B cell (primary cell): ENCODE results near the gene HGS. TPM values are rescaled to one million over a fixed set of nuclear protein-coding genes. Genes with fewer than 3 reads are reported as not detected.

ENCODE experiments used
- ATAC-seq: fragments of 200-7000 bp; cut with Tn5 transposase; one replicate; pipeline ENCODE4 v1.10.0; 2021; ENCODE audit warnings: low read depth, mild to moderate bottlenecking, moderate number of reproducible peaks, moderate library complexity
- CTCF ChIA-PET: fragments of 350-600 bp; sonication (Branson Sonifier 250); formaldehyde crosslinking; loops from one replicate; lab custom pipeline; 2021; ENCODE audit warnings: antibody characterized with exemption, inconsistent platforms; lab: Charles Lee
- POLR2A ChIA-PET: fragments of 350-600 bp; sonication (Branson Sonifier 250); formaldehyde crosslinking; loops from one replicate; lab custom pipeline; 2021; ENCODE audit warnings: antibody characterized with exemption; lab: Charles Lee
- DNase-seq: peaks from one replicate; pipeline ENCODE4 v3.0.0; 2013
- H2AFZ ChIP-seq: 2 replicates; pipeline ENCODE4 v1.6.1; 2012; ENCODE audit warnings: mild to moderate bottlenecking, low read depth, low read length; ENCODE audit not compliant: insufficient read depth, poor library complexity, severe bottlenecking
- H3K27ac ChIP-seq, 2 donors: 1 replicate in 1 of 2; 2 replicates in 1 of 2; pipeline ENCODE4 v1.5.1; 2012 to 2013; ENCODE audit warnings: low read length in 2 of 2, mild to moderate bottlenecking in 2 of 2, moderate library complexity in 1 of 2
- H3K27me3 ChIP-seq, 4 experiments: fragments of 200-600 bp in 1 of 4; sonication (generic) in 1 of 4; replicated peaks in 1 of 4; 1 replicate in 2 of 4; 2 replicates in 2 of 4; pipeline versions ENCODE4 v1.6.1 to v1.7.0; 2013 to 2016; ENCODE audit warnings: low read length in 3 of 4, mild to moderate bottlenecking in 2 of 4, mixed read lengths in 1 of 4, moderate library complexity in 1 of 4; ENCODE audit not compliant: insufficient read depth in 4 of 4, control insufficient read depth in 3 of 4; ENCODE audit errors: control extremely low read depth in 1 of 4
- H3K36me3 ChIP-seq, 2 experiments: replicated peaks in 1 of 2; 1 replicate in 1 of 2; 2 replicates in 1 of 2; pipeline versions ENCODE4 v1.6.1 to v1.7.1; 2013; ENCODE audit warnings: low read length in 1 of 2; ENCODE audit not compliant: insufficient read depth in 2 of 2, control insufficient read depth in 1 of 2; ENCODE audit errors: control extremely low read depth in 1 of 2, extremely low read depth in 1 of 2
- H3K4me1 ChIP-seq, 2 donors: fragments of 200-600 bp in 1 of 2; sonication (generic) in 1 of 2; 1 replicate in 1 of 2; 2 replicates in 1 of 2; pipeline versions ENCODE4 v1.5.1 to v1.6.1; 2013 to 2017; ENCODE audit warnings: low read length in 2 of 2; ENCODE audit not compliant: control insufficient read depth in 2 of 2, insufficient read depth in 2 of 2
- H3K4me2 ChIP-seq: replicated peaks from 2 replicates; pipeline ENCODE3; 2012; ENCODE audit warnings: mild to moderate bottlenecking, low read depth, low read length; ENCODE audit not compliant: poor library complexity, severe bottlenecking
- H3K4me3 ChIP-seq, 5 experiments: fragments of 200-600 bp in 1 of 5; sonication (generic) in 1 of 5; 1 replicate in 3 of 5; 2 replicates in 2 of 5; pipeline versions ENCODE4 v1.5.1 to v1.7.0; 2011 to 2016; ENCODE audit warnings: low read length in 4 of 5, mild to moderate bottlenecking in 4 of 5, low read depth in 2 of 5, control low read depth in 1 of 5, moderate library complexity in 1 of 5; ENCODE audit not compliant: insufficient read depth in 1 of 5; ENCODE audit errors: control extremely low read depth in 1 of 5, extremely low read depth in 1 of 5
- H3K79me2 ChIP-seq: fragments of 200-600 bp; sonication (generic); one replicate; pipeline ENCODE4 v1.6.0; 2016; ENCODE audit warnings: low read length; ENCODE audit not compliant: control insufficient read depth, insufficient read depth
- H3K9ac ChIP-seq: fragments of 200-600 bp; sonication (generic); 2 replicates; pipeline ENCODE4 v1.6.1; 2017; ENCODE audit warnings: mild to moderate bottlenecking, low read length, moderate library complexity
- H3K9me3 ChIP-seq, 3 donors: one replicate each; pipeline versions ENCODE4 v1.6.1 to v1.7.1; 2013; ENCODE audit warnings: low read length in 2 of 3; ENCODE audit not compliant: control insufficient read depth in 2 of 3, insufficient read depth in 1 of 3; ENCODE audit errors: control extremely low read depth in 1 of 3
- H4K20me1 ChIP-seq: 2 replicates; pipeline ENCODE4 v1.6.0; 2012; ENCODE audit warnings: mild to moderate bottlenecking, low read length; ENCODE audit not compliant: insufficient read depth, control insufficient read depth, poor library complexity, severe bottlenecking
- H3K27ac Mint-ChIP-seq: one replicate; pipeline ENCODE4 v1.8.0; 2021; ENCODE audit warnings: mixed read lengths
- H3K27me3 Mint-ChIP-seq: one replicate; pipeline ENCODE4 v1.8.0; 2021; ENCODE audit warnings: mixed read lengths
- H3K4me1 Mint-ChIP-seq: one replicate; pipeline ENCODE4 v1.8.0; 2021; ENCODE audit warnings: mixed read lengths
- H3K4me3 Mint-ChIP-seq: one replicate; pipeline ENCODE4 v1.8.0; 2021; ENCODE audit warnings: mixed read lengths
- H3K9me3 Mint-ChIP-seq: one replicate; pipeline ENCODE4 v1.8.0; 2022; ENCODE audit warnings: mixed read lengths; ENCODE audit not compliant: insufficient read depth
- EZH2 ChIP-seq: IDR thresholded peaks from 2 replicates; pipeline ENCODE4 v1.6.1; 2012; ENCODE audit warnings: borderline replicate concordance, low read depth, mild to moderate bottlenecking, moderate library complexity, low read length; ENCODE audit not compliant: insufficient read depth, poor library complexity, severe bottlenecking
- WGBS: methylation state at CpG from one replicate; pipeline ENCODE4 v1.1.5; 2013; ENCODE audit warnings: missing lambda C conversion rate; ENCODE audit not compliant: insufficient coverage; 5-methylcytosine and 5-hydroxymethylcytosine counted together
- intact Hi-C: fragments of 100-400 bp; cut with micrococcal nuclease; formaldehyde crosslinking; loops from one replicate; pipeline ENCODE4 v1.10.0; 2022
- polyA plus RNA-seq: library from polyadenylated mRNA; depleted of rRNA; stranded (reverse); fragments of >200 nt; gene quantifications from 2 replicates; pipeline ENCODE4 v1.2.3, GENCODE V29; 2012
- total RNA-seq, 2 donors: library from RNA; stranded (reverse); fragments of 120-200 nt in 1 of 2; gene quantifications; 1 replicate in 1 of 2; 2 replicates in 1 of 2; pipeline versions ENCODE4 v1.2.3 to v1.2.4, GENCODE V29; 2013 to 2022
- TF ChIP-seq, protein P1 (sequence below): fragments of 200-600 bp; IDR thresholded peaks from one replicate; pipeline ENCODE4 v1.8.0; 2022; ENCODE audit warnings: antibody characterized with exemption, mild to moderate bottlenecking

The HGS gene
- total and polyA plus RNA-seq, 2 donors (not counting 1 experiment from before 2014, with no cell fraction given) = 184 to 220 TPM

DNA sequence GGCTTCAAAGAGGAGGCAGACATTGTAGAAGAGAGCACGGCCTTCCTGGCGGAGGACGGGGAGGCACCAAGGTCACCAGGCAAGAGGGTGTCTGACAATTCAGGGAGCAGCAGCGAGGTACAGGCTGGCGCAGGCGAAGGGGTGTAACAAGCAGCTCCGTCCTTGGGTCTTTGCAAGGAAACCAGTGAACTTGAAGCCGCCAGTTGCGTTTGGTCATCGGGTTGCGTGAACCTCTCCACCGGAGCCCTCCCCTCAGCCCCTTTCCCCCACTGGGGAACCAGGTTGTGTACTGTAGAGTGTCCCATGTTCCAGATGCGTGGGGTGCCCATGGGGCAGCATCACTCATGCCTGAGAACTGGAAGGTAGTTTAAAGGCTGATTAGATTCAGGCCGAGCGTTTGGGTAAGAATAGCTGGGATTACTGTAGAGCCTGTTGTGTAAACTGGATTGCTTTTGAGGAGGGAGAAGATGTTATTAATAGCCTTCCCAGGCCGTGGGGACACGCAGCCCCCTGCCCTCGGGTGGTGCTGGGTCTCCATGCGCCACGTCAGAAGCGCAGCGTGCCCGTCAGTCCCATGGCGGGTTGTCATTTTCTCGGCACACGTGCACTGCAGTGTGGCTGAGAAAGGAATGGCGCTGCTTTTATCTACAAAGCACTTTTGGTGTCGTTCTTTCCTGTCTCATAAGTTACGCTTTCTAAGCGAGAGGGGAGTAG lies 21.9 kb downstream of the HGS start:
- no peak for TF ChIP-seq EZH2
- TF ChIP-seq, protein P1, sequence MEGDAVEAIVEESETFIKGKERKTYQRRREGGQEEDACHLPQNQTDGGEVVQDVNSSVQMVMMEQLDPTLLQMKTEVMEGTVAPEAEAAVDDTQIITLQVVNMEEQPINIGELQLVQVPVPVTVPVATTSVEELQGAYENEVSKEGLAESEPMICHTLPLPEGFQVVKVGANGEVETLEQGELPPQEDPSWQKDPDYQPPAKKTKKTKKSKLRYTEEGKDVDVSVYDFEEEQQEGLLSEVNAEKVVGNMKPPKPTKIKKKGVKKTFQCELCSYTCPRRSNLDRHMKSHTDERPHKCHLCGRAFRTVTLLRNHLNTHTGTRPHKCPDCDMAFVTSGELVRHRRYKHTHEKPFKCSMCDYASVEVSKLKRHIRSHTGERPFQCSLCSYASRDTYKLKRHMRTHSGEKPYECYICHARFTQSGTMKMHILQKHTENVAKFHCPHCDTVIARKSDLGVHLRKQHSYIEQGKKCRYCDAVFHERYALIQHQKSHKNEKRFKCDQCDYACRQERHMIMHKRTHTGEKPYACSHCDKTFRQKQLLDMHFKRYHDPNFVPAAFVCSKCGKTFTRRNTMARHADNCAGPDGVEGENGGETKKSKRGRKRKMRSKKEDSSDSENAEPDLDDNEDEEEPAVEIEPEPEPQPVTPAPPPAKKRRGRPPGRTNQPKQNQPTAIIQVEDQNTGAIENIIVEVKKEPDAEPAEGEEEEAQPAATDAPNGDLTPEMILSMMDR = no peak
- H3K36me3 ChIP-seq = peaks cover 0 to 21% of the 10 kb centered on the region in 2 experiments
- no peaks in the 10 kb centered on the region for H3K27me3 Mint-ChIP-seq

DNA sequence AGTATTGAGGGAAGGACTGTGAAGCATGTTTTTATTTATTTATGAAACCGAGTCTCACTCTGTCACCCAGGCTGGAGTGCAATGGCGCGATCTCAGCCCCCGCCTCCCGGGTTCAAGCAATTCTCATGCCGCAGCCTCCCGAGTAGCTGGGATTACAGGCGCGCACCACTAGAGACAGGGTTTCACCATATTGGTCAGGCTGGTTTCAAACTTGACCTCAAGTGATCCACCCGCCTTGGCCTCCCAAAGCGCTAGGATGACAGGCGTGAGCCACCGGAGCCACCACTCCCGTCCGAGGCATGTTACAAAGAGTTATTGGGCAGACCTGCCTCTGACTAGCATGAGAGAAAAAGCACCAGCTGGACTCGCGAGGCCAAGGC lies 22.4 kb downstream of the HGS start:
- intact Hi-C loops = no loop called here
- Mint-ChIP-seq H3K27me3 (no peaks in the 10 kb centered on the region), H3K4me1 (peaks cover 36% of the 10 kb centered on the region), H3K27ac (no peak overlapping the region), H3K9me3 (no peaks in the 10 kb centered on the region), H3K4me3 (no peak overlapping the region)
- no peak overlapping the region for H3K4me2 ChIP-seq
- H3K4me1 ChIP-seq = peaks cover 32 to 39% of the 10 kb centered on the region in 2 donors
- H3K27ac ChIP-seq = no peak overlapping the region
- ChIA-PET CTCF (no interaction called here), POLR2A (no interaction called here)
- H3K9ac ChIP-seq = no peak overlapping the region
- no peak for ATAC-seq
- peaks cover 0 to 16% of the 10 kb centered on the region in 2 experiments for H3K36me3 ChIP-seq
- H4K20me1 ChIP-seq = peaks cover 14% of the 10 kb centered on the region
- no peak for TF ChIP-seq EZH2
- TF ChIP-seq, protein P1 = no peak
- H3K4me3 ChIP-seq = no peak overlapping the region
- no peak for DNase-seq
- no peak overlapping the region for H2AFZ ChIP-seq
- no peaks in the 10 kb centered on the region for H3K9me3 ChIP-seq
- peaks cover 0 to under 1% (median 0%) of the 10 kb centered on the region in 4 experiments for H3K27me3 ChIP-seq
- 95% methylated on average over 17 of the region's 17 CpGs for WGBS
- peaks cover 33% of the 10 kb centered on the region for H3K79me2 ChIP-seq

More for the DNA sequence above, 21.9 kb downstream of the HGS start:
- Mint-ChIP-seq H3K4me1 (peaks cover 36% of the 10 kb centered on the region), H3K27ac (no peak overlapping the region), H3K4me3 (peak overlapping the region; percentile 45), H3K9me3 (no peaks in the 10 kb centered on the region)
- H3K4me1 ChIP-seq = peaks cover 27 to 38% of the 10 kb centered on the region in 2 donors
- H3K79me2 ChIP-seq = peaks cover 39% of the 10 kb centered on the region
- no peaks in the 10 kb centered on the region for H3K9me3 ChIP-seq
- H3K27ac ChIP-seq = no peak overlapping the region
- intact Hi-C loops = no loop called here
- 93% methylated on average over 20 of the region's 30 CpGs for WGBS
- H3K4me3 ChIP-seq = no peak overlapping the region
- H3K9ac ChIP-seq = no peak overlapping the region
- H3K27me3 ChIP-seq = no peaks in the 10 kb centered on the region
- no peak overlapping the region for H3K4me2 ChIP-seq
- DNase-seq = no peak
- peaks cover 19% of the 10 kb centered on the region for H4K20me1 ChIP-seq
- POLR2A ChIA-PET = no interaction called here
- no peak overlapping the region for H2AFZ ChIP-seq
- CTCF ChIA-PET = no interaction called here
- no peak for ATAC-seq
